K562 (cell line): ENCODE data around the gene MYOM1. TPM values are rescaled to one million over a fixed set of nuclear protein-coding genes. Genes with fewer than 3 reads are reported as not detected.
A peak's percentile ranks its signal among the peaks of the same experiment; 100 is the strongest.

Source experiments
- ATAC-seq: fragments of 200-7000 bp; cut with Tn5 transposase; 3 replicates; pipeline ENCODE4 v1.9.1; 2020; ENCODE audit warnings: moderate library complexity
- BruUV-seq: library from RNA; stranded (reverse); fragments of 400-500 nt; replicated peaks from 2 replicates; lab custom pipeline; 2021; lab: Mats Ljungman, UMichigan
- CTCF ChIA-PET: fragments of 300-600 bp; formaldehyde crosslinking; extraction: SDS; loops from one replicate; lab custom pipeline; 2021; ENCODE audit warnings: low intra/inter-chr PET ratio; lab: Yijun Ruan, JAX
- POLR2A ChIA-PET: fragments of 300-600, 350-650 bp; sonication (Branson Sonifier 250); formaldehyde crosslinking; extraction: SDS; loops from one replicate; lab custom pipeline; 2021; ENCODE audit warnings: antibody characterized with exemption, inconsistent platforms; lab: Yijun Ruan, JAX
- DNase-seq, 4 experiments: peaks; one replicate each; pipeline versions ENCODE4 v3.0.0 to v3.0.0-alpha.2; 2011 to 2018; ENCODE audit warnings: low spot score in 3 of 4, mixed read lengths in 3 of 4; ENCODE audit errors: extremely low read depth in 1 of 4
- FAIRE-seq: peaks from 2 replicates; lab custom pipeline; 2011; peaks lifted over from hg19 to GRCh38; lab: Jason Lieb, UNC
- H2AFZ ChIP-seq: 2 replicates; pipeline ENCODE4 v1.6.0; 2011; ENCODE audit warnings: low read depth, low read length, control low read depth, inconsistent platforms
- H3K27ac ChIP-seq: fragments of 200-600 bp; 3 replicates; pipeline ENCODE4 v1.8.0; 2011; ENCODE audit warnings: low read depth, mild to moderate bottlenecking, control low read depth, inconsistent platforms, low read length, moderate library complexity, mixed read lengths; ENCODE audit errors: extremely low read depth
- H3K27me3 ChIP-seq, 2 experiments: fragments of 300-600 bp in 1 of 2; 2 replicates in 1 of 2; 3 replicates in 1 of 2; pipeline versions ENCODE4 v1.6.0 to v1.8.0; 2011; ENCODE audit warnings: inconsistent platforms in 2 of 2, low read length in 2 of 2, mild to moderate bottlenecking in 1 of 2, mixed read lengths in 1 of 2, moderate library complexity in 1 of 2; ENCODE audit not compliant: control insufficient read depth in 2 of 2, insufficient read depth in 2 of 2
- H3K36me3 ChIP-seq: fragments of 300-600 bp; 3 replicates; pipeline ENCODE4 v1.8.0; 2011; ENCODE audit warnings: mild to moderate bottlenecking, low read length, inconsistent platforms; ENCODE audit not compliant: control insufficient read depth, insufficient read depth
- H3K4me1 ChIP-seq, 2 experiments: fragments of 200-600 bp in 1 of 2; replicated peaks in 1 of 2; 2 replicates in 1 of 2; 3 replicates in 1 of 2; pipeline versions ENCODE4 v1.5.1 to v1.8.0; 2011; ENCODE audit warnings: inconsistent platforms in 2 of 2, low read length in 2 of 2, mild to moderate bottlenecking in 1 of 2, mixed read lengths in 1 of 2, moderate library complexity in 1 of 2; ENCODE audit not compliant: control insufficient read depth in 2 of 2, insufficient read depth in 2 of 2
- H3K4me2 ChIP-seq: 2 replicates; pipeline ENCODE4 v1.6.1; 2011; ENCODE audit warnings: low read length, control low read depth, inconsistent platforms, mixed read lengths; ENCODE audit not compliant: insufficient read depth
- H3K4me3 ChIP-seq: fragments of 200-600 bp; sonication (generic), shearing (Covaris generic); 2 replicates; pipeline ENCODE4 v1.5.1; 2016; ENCODE audit warnings: control low read depth, inconsistent platforms
- H3K79me2 ChIP-seq: fragments of 200-600 bp; 3 replicates; pipeline ENCODE4 v1.8.0; 2011; ENCODE audit warnings: low read length, inconsistent platforms; ENCODE audit not compliant: control insufficient read depth, insufficient read depth
- H3K9ac ChIP-seq, 2 experiments: 2 replicates each; pipeline versions ENCODE4 v1.6.0 to v1.6.1; 2011; ENCODE audit warnings: low read depth in 2 of 2, low read length in 2 of 2, control low read depth in 1 of 2, inconsistent platforms in 1 of 2, mild to moderate bottlenecking in 1 of 2, mixed read lengths in 1 of 2; ENCODE audit not compliant: insufficient read depth in 1 of 2
- H3K9me1 ChIP-seq: one replicate; pipeline ENCODE4 v1.6.0; 2011; ENCODE audit warnings: inconsistent platforms, mild to moderate bottlenecking, low read length, moderate library complexity; ENCODE audit not compliant: control insufficient read depth, insufficient read depth
- H3K9me3 ChIP-seq: replicated peaks from 2 replicates; pipeline ENCODE4 v1.5.1; 2011; ENCODE audit warnings: low read depth, low read length, inconsistent platforms; ENCODE audit not compliant: control insufficient read depth, insufficient read depth
- H4K20me1 ChIP-seq: replicated peaks from 2 replicates; pipeline ENCODE4 v1.6.1; 2011; ENCODE audit warnings: low read length, inconsistent platforms, mixed read lengths; ENCODE audit not compliant: control insufficient read depth, insufficient read depth
- ETS2 ChIP-seq: IDR thresholded peaks from 2 replicates; pipeline ENCODE4 v1.6.1; 2016; ENCODE audit warnings: borderline replicate concordance, missing genetic modification characterization, mild to moderate bottlenecking, moderate library complexity, missing compliant biosample characterization; ENCODE audit not compliant: poor library complexity, severe bottlenecking
- HDAC8 ChIP-seq: fragments of 450-650 bp; IDR thresholded peaks from 2 replicates; pipeline ENCODE4 v1.6.1; 2016; ENCODE audit warnings: mild to moderate bottlenecking, missing genetic modification characterization, moderate library complexity, missing compliant biosample characterization
- RNF2 ChIP-seq: sonication (generic); IDR thresholded peaks from 2 replicates; pipeline ENCODE4 v1.6.1; 2016
- TAF1 ChIP-seq: IDR thresholded peaks from 2 replicates; pipeline ENCODE4 v1.6.1; 2011; ENCODE audit warnings: mild to moderate bottlenecking, low read length, moderate library complexity; ENCODE audit not compliant: insufficient read depth, control insufficient read depth, severe bottlenecking; ENCODE audit errors: extremely low read depth
- ZKSCAN3 ChIP-seq: fragments of 250-450 bp; sonication (Bioruptor Pico); IDR thresholded peaks from 2 replicates; pipeline ENCODE4 v1.4.0; 2020
- ZNF511 ChIP-seq: sonication (generic); formaldehyde crosslinking; IDR thresholded peaks from 2 replicates; pipeline ENCODE4 v1.8.0; 2022; ENCODE audit warnings: mild to moderate bottlenecking, missing genetic modification reagents
- WGBS: fragments of 100-300 bp; shearing (Covaris generic); methylation state at CpG from one replicate; pipeline ENCODE4 v1.1.6; 2016; ENCODE audit warnings: low coverage, mixed read lengths; ENCODE audit not compliant: insufficient coverage; ENCODE audit errors: missing lambda C conversion rate; 5-methylcytosine and 5-hydroxymethylcytosine counted together
- in situ Hi-C: fragments of 300-500 bp; cut with MboI; formaldehyde crosslinking; loops from 4 replicates; pipeline ENCODE4 v1.15.0; 2018; ENCODE audit warnings: inconsistent platforms, mixed read lengths
- intact Hi-C: fragments of 100-400 bp; cut with micrococcal nuclease; formaldehyde crosslinking; loops from 2 replicates; pipeline ENCODE4 v1.14.2; 2022
- polyA plus RNA-seq, 8 experiments: library from polyadenylated mRNA; depleted of rRNA in 4 of 8; stranded (reverse) in 5 of 8; unstranded in 3 of 8; fragments of >200 nt; fragmentation: Nextera tagmentation in 2 of 8; fragmentation: Illumina TruSeq in 1 of 8; extraction: Ambion mirVana in 2 of 8; extraction: Trizol in 1 of 8; gene quantifications; 2 replicates each; pipeline versions ENCODE4 v1.2.1 to v1.2.3, GENCODE V29; 2011 to 2014; ENCODE audit warnings: inconsistent platforms in 1 of 8, missing spikeins in 1 of 8
- total RNA-seq, 7 experiments: library from RNA; depleted of rRNA in 6 of 7; stranded (reverse); fragments of >200 nt in 6 of 7; fragmentation: Illumina TruSeq in 2 of 7; extraction: Trizol in 2 of 7; gene quantifications; 2 replicates each; pipeline versions ENCODE4 v1.2.1 to v1.2.3, GENCODE V29; 2011 to 2021; ENCODE audit warnings: low replicate concordance in 1 of 7
- TF ChIP-seq, protein P1 (sequence below): sonication (generic); formaldehyde crosslinking; IDR thresholded peaks from 2 replicates; pipeline ENCODE4 v1.8.0; 2022; ENCODE audit warnings: missing genetic modification reagents, mild to moderate bottlenecking, borderline replicate concordance
- TF ChIP-seq, protein P2 (sequence below): fragments of 450-650 bp; formaldehyde crosslinking; IDR thresholded peaks from 2 replicates; pipeline ENCODE4 v1.4.0; 2020; ENCODE audit warnings: mild to moderate bottlenecking
- TF ChIP-seq, protein P3 (sequence below): fragments of 450-650 bp; formaldehyde crosslinking; IDR thresholded peaks from 2 replicates; pipeline ENCODE4 v1.4.0; 2020; ENCODE audit warnings: mild to moderate bottlenecking, moderate library complexity

Gene MYOM1
- total and polyA plus RNA-seq, 9 of the 15 experiments (the other 6 are each of a cell fraction or from before 2014, with no cell fraction given), result 0.01 to 0.62 (median 0.25) TPM

- 4% methylated on average over 5 of the region's 5 CpGs for WGBS
- ATAC-seq (no peak), DNase-seq (no peak), FAIRE-seq (no peak)
- in situ Hi-C loops, result no loop called here
- H3K9me1 ChIP-seq, result peaks cover 1% of the 10 kb centered on the region
- peaks cover 20 to 36% of the 10 kb centered on the region in 2 experiments for H3K4me1 ChIP-seq
- H3K79me2 ChIP-seq, result peaks cover 55% of the 10 kb centered on the region
- POLR2A ChIA-PET, result interaction anchor here (0.5 to 3.5 kb wide), 11 partner anchors 8 to 413 kb away, joined by 3 to 26 read pairs (median 4); partner anchors contain the start of gene MYL12A
- no TSS peak for BruUV-seq
- peak overlapping the region; percentile 84 for H3K4me3 ChIP-seq
- intact Hi-C loops, result loop anchor here (5.0 kb wide), 1 partner anchor 401 kb away; no protein-coding TSS in a partner anchor
- H2AFZ ChIP-seq, result peak overlapping the region; percentile 96
- H3K27me3 ChIP-seq, result no peaks in the 10 kb centered on the region
- peak overlapping the region; percentile 86 to 97 for H3K9ac ChIP-seq
- CTCF ChIA-PET, result no interaction called here
- H3K4me2 ChIP-seq, result peak overlapping the region; percentile 88
- H4K20me1 ChIP-seq, result peaks cover 34% of the 10 kb centered on the region
- H3K9me3 ChIP-seq, result no peaks in the 10 kb centered on the region
- peaks cover 36% of the 10 kb centered on the region for H3K36me3 ChIP-seq
- H3K27ac ChIP-seq, result peak overlapping the region; percentile 97
- TF ChIP-seq, protein P1, sequence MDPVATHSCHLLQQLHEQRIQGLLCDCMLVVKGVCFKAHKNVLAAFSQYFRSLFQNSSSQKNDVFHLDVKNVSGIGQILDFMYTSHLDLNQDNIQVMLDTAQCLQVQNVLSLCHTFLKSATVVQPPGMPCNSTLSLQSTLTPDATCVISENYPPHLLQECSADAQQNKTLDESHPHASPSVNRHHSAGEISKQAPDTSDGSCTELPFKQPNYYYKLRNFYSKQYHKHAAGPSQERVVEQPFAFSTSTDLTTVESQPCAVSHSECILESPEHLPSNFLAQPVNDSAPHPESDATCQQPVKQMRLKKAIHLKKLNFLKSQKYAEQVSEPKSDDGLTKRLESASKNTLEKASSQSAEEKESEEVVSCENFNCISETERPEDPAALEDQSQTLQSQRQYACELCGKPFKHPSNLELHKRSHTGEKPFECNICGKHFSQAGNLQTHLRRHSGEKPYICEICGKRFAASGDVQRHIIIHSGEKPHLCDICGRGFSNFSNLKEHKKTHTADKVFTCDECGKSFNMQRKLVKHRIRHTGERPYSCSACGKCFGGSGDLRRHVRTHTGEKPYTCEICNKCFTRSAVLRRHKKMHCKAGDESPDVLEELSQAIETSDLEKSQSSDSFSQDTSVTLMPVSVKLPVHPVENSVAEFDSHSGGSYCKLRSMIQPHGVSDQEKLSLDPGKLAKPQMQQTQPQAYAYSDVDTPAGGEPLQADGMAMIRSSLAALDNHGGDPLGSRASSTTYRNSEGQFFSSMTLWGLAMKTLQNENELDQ (CRISPR knock-in tag), result no peak
- TF ChIP-seq, protein P2, sequence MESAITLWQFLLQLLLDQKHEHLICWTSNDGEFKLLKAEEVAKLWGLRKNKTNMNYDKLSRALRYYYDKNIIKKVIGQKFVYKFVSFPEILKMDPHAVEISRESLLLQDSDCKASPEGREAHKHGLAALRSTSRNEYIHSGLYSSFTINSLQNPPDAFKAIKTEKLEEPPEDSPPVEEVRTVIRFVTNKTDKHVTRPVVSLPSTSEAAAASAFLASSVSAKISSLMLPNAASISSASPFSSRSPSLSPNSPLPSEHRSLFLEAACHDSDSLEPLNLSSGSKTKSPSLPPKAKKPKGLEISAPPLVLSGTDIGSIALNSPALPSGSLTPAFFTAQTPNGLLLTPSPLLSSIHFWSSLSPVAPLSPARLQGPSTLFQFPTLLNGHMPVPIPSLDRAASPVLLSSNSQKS, result no peak
- TF ChIP-seq ETS2 (tag) (no peak), ZKSCAN3 (CRISPR knock-in tag) (no peak), HDAC8 (tag) (no peak), ZNF511 (CRISPR knock-in tag) (no peak), TAF1 (no peak), RNF2 (no peak; the same call in 1 of the 2 replicates)
- TF ChIP-seq, protein P3, sequence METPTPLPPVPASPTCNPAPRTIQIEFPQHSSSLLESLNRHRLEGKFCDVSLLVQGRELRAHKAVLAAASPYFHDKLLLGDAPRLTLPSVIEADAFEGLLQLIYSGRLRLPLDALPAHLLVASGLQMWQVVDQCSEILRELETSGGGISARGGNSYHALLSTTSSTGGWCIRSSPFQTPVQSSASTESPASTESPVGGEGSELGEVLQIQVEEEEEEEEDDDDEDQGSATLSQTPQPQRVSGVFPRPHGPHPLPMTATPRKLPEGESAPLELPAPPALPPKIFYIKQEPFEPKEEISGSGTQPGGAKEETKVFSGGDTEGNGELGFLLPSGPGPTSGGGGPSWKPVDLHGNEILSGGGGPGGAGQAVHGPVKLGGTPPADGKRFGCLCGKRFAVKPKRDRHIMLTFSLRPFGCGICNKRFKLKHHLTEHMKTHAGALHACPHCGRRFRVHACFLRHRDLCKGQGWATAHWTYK (CRISPR knock-in tag), result peak; percentile 17; the same call in 1 of the 2 replicates
Measured at GRCh38 chr18:3260995-3261372, 41.2 kb upstream of the MYOM1 start.
